ENCODE data around the gene FARP2.
A peak's percentile ranks its signal among the peaks of the same experiment; 100 is the strongest.

Gene FARP2

DNA sequence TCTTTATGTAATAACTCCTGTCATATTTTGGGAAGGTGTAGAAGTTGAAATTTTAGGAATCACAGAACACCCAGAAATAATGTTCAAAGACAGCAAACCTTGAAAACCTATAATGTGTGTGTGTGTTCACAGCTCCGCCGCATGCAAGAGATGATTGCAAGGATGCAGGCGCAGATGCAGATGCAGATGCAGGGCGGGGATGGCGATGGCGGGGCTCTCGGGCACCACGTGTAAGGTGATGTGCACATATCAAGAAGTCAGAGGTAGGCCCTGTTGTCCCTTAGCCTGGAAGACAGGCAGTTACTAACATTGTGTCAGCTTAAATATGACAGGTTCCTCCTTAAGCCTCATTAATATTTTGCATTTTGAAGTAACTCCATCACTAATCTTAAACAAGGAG lies 6.1 kb upstream of the FARP2 start:
- H3K4me3 ChIP-seq (ENCODE audit: low read depth, low read length), result no peak overlapping the region
- TF ChIP-seq, protein P1, sequence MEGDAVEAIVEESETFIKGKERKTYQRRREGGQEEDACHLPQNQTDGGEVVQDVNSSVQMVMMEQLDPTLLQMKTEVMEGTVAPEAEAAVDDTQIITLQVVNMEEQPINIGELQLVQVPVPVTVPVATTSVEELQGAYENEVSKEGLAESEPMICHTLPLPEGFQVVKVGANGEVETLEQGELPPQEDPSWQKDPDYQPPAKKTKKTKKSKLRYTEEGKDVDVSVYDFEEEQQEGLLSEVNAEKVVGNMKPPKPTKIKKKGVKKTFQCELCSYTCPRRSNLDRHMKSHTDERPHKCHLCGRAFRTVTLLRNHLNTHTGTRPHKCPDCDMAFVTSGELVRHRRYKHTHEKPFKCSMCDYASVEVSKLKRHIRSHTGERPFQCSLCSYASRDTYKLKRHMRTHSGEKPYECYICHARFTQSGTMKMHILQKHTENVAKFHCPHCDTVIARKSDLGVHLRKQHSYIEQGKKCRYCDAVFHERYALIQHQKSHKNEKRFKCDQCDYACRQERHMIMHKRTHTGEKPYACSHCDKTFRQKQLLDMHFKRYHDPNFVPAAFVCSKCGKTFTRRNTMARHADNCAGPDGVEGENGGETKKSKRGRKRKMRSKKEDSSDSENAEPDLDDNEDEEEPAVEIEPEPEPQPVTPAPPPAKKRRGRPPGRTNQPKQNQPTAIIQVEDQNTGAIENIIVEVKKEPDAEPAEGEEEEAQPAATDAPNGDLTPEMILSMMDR (IDR thresholded peaks at IDR 0.05; ENCODE audit: low read depth, low read length), result no peak

DNA sequence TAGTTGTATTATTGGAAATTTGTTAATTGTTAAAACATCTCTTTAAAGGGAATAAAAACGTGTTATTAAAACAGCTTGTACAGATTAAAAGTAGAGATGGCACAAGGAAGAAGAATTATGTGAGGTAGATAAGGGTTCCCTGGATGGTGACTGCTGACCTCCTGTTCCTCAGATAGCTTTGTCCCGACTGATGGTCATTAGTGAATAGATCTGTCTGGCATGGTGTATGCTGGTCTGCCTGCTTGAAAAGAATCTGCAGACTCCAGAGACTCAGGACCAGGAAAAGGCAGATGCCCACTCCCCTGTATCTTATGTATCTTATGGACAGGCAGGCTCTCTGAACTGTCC lies 5.6 kb upstream of the FARP2 start:
- H3K4me3 ChIP-seq (ENCODE audit: low read depth, low read length), result no peak overlapping the region

DNA sequence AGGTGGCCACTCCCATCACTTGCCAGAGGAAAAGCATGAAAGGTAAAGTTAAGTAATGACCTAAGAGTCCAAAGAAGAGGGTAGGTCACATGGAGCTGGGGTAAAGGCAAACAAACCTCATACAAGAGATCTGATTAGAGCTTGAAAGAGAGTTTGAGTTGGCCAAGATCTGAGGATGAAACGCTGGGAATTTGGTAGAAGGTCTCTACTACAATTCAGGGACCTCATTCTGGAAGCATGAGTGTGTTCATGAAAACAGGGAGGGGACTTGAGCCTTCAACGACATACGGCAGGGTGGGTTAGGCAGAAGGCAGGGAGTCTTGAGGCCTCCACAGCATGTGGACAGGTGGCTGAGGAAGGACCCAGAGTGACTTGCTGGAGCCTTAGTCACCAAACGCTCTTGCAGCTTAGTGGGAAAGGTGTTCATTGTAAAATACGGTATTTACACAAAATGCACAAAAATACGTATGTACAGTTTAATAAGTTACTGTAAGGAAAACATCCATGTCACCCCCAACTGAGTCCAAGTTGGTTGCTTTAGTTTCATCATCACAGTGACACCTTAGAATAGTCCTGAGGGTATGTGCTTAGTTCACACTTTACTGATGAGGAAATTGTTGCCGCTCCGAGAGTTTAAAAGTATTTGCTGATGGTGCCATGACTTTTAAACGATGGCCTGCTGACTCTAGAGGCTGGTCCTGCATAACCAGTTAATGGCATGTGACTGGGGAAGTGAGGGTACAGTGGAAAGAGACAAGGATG lies 5.0 kb upstream of the FARP2 start:
- TF ChIP-seq, protein P1 (IDR thresholded peaks at IDR 0.05; ENCODE audit: low read depth, low read length), result no peak
- no peak overlapping the region for H3K4me3 ChIP-seq (ENCODE audit: low read depth, low read length)

More for the DNA sequence above, 5.6 kb upstream of the FARP2 start:
- TF ChIP-seq, protein P1 (IDR thresholded peaks at IDR 0.05; ENCODE audit: low read depth, low read length), result no peak

DNA sequence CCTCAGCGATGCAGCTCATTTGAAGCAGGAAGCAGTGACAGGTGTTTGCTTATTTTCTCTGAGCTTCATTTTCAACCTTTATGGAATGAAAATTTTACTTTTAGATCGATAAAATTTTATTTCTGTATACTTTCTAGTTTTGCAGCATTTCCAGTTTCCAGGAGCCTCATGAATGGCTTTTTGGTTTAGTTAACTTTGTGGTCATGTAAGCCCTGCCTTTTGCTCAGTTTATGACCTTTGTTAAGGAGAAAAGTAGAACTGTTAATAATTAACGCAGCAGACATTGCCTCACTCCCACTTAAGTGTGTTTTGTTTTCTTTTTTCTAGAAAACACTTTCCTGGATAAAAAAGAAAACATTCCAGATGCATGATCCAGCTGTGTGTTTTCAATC lies 4.4 kb upstream of the FARP2 start:
- TF ChIP-seq, protein P1 (IDR thresholded peaks at IDR 0.05; ENCODE audit: low read depth, low read length), result no peak
- H3K4me3 ChIP-seq (ENCODE audit: low read depth, low read length), result no peak overlapping the region

DNA sequence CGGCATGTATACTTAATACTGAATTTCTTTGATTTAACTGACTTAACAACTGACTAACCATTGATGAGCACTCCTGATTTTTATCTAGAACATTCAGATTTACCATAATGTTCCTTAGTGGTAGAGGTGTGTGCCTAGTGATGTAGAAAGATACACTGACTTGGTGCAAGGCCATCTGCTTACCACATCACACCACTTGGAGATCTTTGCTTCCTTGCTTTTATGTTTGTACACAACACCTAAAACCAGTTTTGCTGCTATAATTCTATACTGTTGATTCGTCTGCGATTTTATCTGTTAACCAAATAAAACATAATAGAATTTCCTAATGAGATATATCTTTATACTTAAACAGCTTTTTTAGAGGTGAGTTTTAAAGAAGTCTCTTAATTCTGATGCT lies 3.9 kb upstream of the FARP2 start:
- no peak overlapping the region for H3K4me3 ChIP-seq (ENCODE audit: low read depth, low read length)
- TF ChIP-seq, protein P1 (IDR thresholded peaks at IDR 0.05; ENCODE audit: low read depth, low read length), result no peak

DNA sequence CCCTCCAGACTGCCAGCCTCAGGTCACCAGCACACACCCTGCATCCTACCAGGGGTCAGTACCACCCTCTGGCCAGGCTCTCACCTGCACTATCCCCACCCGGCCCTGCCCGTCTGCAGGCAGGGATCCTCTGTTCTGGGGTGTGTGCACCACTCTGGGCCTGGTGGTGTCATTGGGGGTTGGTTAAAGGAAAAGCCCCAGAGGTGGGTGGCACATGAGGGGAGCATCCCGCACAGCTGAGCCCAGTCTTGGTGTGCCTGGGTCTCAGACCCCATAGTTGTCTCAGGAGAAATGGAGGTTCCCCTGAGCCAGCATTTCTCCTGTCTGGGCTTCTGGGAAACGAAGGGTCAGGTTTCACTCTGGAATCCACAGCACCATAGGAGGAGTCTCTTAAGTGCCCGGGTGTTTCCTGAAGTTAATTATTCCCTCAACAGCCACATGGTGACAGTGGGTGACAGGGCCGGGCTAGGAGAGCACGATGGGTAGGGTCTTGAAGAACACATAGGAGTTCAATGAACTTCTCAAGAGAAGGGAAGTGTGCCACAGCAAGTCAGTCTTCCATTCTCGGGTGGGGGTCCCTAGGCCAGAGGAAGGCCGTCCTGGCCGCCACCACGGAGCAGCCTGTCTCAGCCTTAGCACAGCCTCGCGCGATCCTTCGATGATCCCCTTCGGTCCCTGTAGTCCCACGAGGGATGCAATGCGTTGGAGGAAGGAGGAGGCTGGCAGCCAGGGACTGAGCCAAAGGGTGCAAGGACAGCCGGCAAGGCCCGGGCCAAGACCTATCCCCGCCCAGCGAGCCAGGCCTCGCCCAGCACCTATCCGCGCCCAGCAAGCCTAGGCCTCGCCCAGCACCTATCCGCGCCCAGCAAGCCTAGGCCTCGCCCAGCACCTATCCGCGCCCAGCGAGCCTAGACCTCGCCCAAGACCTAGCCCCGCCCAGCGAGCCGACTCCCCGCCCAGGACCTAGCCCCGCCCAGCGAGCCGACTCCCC lies 1.1 kb upstream of the FARP2 start:
- TF ChIP-seq, protein P1 (IDR thresholded peaks at IDR 0.05; ENCODE audit: low read depth, low read length), result no peak

DNA sequence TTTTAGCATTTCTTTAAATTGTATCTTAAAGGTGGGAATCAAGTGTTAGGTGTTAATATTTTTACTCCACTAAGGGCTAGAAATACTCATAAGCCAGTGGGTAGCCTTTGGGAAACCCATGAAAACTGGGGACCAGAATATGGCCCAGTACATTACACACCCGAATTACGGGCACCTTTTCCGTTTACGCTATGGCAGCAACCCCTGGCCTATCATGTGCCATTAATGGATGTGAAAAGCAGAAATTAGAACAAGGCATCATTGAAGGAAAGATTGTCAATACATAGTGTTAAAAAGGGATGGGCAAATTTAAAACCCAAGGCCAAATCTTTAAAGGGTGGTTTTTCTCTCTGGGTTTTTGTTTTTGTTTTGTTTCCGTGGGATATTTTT lies 781 bp downstream of the FARP2 start:
- peak overlapping the region; percentile 86 for H3K4me3 ChIP-seq (ENCODE audit: low read depth, low read length)

More for the DNA sequence above, 1.1 kb upstream of the FARP2 start:
- H3K4me3 ChIP-seq (ENCODE audit: low read depth, low read length), result no peak overlapping the region

More for the DNA sequence above, 781 bp downstream of the FARP2 start:
- TF ChIP-seq, protein P1 (IDR thresholded peaks at IDR 0.05; ENCODE audit: low read depth, low read length), result no peak

Measured in WI38 (cell line).